Measurements from ENCODE around the gene TRIM26.
"Not testable (repeated sequence)": the region's sequence is repeated elsewhere in the genome, so short reads cannot be mapped to it uniquely, and the experiment has no call there.

TRIM26 gene, protein sequence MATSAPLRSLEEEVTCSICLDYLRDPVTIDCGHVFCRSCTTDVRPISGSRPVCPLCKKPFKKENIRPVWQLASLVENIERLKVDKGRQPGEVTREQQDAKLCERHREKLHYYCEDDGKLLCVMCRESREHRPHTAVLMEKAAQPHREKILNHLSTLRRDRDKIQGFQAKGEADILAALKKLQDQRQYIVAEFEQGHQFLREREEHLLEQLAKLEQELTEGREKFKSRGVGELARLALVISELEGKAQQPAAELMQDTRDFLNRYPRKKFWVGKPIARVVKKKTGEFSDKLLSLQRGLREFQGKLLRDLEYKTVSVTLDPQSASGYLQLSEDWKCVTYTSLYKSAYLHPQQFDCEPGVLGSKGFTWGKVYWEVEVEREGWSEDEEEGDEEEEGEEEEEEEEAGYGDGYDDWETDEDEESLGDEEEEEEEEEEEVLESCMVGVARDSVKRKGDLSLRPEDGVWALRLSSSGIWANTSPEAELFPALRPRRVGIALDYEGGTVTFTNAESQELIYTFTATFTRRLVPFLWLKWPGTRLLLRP

DNA sequence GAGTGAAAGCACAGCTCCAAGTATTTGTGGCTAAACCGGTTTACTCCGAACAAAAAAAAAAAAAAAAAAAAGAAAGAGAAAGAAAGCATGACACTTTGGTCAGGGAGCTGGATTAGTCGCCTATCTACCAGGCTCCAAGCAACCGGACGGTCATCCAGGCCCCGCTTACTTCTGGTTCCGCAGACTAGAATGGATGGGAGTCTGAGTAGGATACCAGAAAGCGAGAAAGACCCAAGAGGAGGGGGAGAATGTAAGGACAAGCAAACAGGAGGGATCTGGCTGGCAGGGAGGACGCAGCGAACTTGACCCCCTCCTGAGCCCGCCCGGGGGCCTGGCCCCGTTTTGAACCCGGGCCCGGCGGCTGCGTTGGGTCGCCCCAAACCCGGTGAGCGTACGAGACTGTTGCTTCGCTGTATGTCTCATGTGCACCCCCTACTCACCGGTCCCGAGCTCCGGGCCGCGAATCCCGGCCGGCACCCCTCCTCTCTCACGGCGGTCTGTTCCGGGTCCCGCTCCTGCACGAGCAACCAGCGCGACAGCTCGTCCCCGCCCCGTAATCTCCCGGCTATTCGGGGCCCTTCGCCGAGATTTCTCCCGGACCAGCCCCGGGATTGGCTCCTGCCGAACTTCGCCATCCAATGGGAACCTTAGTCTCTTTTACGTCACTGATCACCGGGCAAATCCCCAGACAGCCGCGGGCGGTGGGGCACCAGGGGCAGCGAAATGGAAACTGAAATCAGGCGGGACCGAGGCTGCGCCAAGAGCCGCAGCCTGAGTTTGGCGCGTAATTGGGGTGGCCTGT lies at the start of gene TRIM26:
Gene TRIM26, minus strand, starts transcription at position 542 of the 802 bp plus-strand sequence. CDS start 14,303 bp downstream, outside the sequence.
- peak within 1 kb of the TSS; percentile 83 for H3K9ac ChIP-seq (ENCODE audit: insufficient read length)
- H3K9me3 ChIP-seq (ENCODE audit: low read depth, low read length) = no peaks in the 10 kb centered on the region
- H3K36me3 ChIP-seq (ENCODE audit: insufficient read depth, low read length) = no peaks in the 10 kb centered on the region
- H3K4me3 ChIP-seq = peak within 1 kb of the TSS; percentile 83
- DNase-seq (ENCODE audit: low read depth, low spot score) = peak; percentile 79
- peak; percentile 95 for TF ChIP-seq POLR2AphosphoS5 (IDR thresholded peaks at IDR 0.05; ENCODE audit: borderline replicate concordance, low read depth, low read length)
- TF ChIP-seq EZH2 (IDR thresholded peaks at IDR 0.05) = no peak
- no peak within 1 kb of the TSS for H3K27ac ChIP-seq

- H3K9me3 ChIP-seq (ENCODE audit: low read depth, low read length) = no peaks in the 10 kb centered on the region
- peak overlapping the region; percentile 84 for H3K4me3 ChIP-seq
- TF ChIP-seq POLR2AphosphoS5 (IDR thresholded peaks at IDR 0.05; ENCODE audit: borderline replicate concordance, low read depth, low read length) (no peak), EZH2 (IDR thresholded peaks at IDR 0.05) (no peak), FOXP2 (optimal IDR thresholded peaks at IDR 0.05; ENCODE audit: control extremely low read depth, extremely low read length, insufficient read depth) (no peak)
- peak overlapping the region; percentile 54 for H3K9ac ChIP-seq (ENCODE audit: insufficient read length)
- DNase-seq (ENCODE audit: low read depth, low spot score) = no peak
- H3K27ac ChIP-seq = no peak overlapping the region
- no peaks in the 10 kb centered on the region for H3K36me3 ChIP-seq (ENCODE audit: insufficient read depth, low read length)
Measured at GRCh38 chr6:30260036-30260504, 46.9 kb upstream of the TRIM26 start.

DNA sequence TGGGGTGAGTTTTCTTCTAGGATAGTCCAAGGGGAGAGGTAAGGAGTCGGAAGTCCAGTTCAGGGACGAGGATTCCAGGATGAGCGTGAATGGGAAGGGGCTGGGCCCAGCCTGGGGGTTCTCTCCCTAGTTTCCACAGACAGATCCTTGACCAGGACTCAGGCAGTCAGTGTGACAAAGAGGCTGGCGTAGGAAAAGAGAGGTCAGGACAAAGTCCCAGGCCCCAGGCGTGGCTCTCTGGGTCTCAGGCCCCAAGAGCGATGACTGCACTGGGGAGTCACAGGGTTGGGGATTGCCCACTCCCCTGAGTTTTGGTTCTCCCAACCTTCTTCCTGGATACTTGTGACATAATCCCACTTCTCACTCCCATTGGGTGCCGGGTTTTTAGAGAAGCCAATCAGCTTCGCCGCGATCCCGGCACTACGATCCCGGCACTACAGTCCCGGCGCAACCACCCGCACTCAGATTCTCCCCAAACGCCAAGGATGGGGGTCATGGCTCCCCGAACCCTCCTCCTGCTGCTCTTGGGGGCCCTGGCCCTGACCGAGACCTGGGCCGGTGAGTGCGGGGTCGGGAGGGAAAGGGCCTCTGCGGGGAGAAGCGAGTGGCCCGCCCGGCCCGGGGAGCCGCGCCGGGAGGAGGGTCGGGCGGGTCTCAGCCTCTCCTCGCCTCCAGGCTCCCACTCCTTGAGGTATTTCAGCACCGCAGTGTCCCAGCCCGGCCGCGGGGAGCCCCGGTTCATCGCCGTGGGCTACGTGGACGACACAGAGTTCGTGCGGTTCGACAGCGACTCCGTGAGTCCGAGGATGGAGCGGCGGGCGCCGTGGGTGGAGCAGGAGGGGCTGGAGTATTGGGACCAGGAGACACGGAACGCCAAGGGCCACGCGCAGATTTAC lies 46.2 kb upstream of the TRIM26 start:
- Histone ChIP-seq H3K4me3 (peak overlapping the region; percentile 84), H3K27ac (peak overlapping the region; percentile 85)
- no peak for DNase-seq (ENCODE audit: low read depth, low spot score)

DNA sequence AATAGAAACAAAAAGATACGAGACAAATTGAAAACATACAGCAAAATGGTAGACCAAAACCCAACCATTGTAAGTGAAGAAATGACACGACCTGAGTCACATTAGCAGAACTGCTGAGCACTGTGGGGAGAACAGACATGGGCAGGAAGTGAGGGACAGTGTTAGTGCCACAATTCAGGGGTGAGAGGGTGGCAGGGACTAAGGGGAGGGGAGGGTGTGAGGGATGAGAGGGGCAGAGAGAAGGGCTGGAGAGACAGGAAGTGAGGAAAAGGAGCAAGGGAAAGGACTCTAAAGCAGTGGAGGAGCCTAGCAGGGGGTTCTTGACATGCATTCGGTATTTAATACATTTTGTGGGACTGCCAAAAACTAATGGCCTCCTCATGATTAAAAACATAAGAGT lies 45.0 kb upstream of the TRIM26 start:
- TF ChIP-seq EZH2 (IDR thresholded peaks at IDR 0.05) (no peak), FOXP2 (optimal IDR thresholded peaks at IDR 0.05; ENCODE audit: control extremely low read depth, extremely low read length, insufficient read depth) (no peak), POLR2AphosphoS5 (IDR thresholded peaks at IDR 0.05; ENCODE audit: borderline replicate concordance, low read depth, low read length) (no peak)

More for the DNA sequence above, 46.2 kb upstream of the TRIM26 start:
- no peaks in the 10 kb centered on the region for H3K9me3 ChIP-seq (ENCODE audit: low read depth, low read length)
- TF ChIP-seq POLR2AphosphoS5 (IDR thresholded peaks at IDR 0.05; ENCODE audit: borderline replicate concordance, low read depth, low read length) = peak; percentile 42; the same call in 1 of the 2 replicates
- no peak for TF ChIP-seq FOXP2 (optimal IDR thresholded peaks at IDR 0.05; ENCODE audit: control extremely low read depth, extremely low read length, insufficient read depth)
- no peak for TF ChIP-seq EZH2 (IDR thresholded peaks at IDR 0.05)
- H3K9ac ChIP-seq (ENCODE audit: insufficient read length) = peak overlapping the region; percentile 54
- H3K36me3 ChIP-seq (ENCODE audit: insufficient read depth, low read length) = no peaks in the 10 kb centered on the region

GRCh38 chr6:30252417-30252816 lies 39.2 kb upstream of the TRIM26 start:
- not testable (repeated sequence) for H3K9me3 ChIP-seq (ENCODE audit: low read depth, low read length); H3K27ac ChIP-seq; H3K4me3 ChIP-seq; H3K36me3 ChIP-seq (ENCODE audit: insufficient read depth, low read length); DNase-seq (ENCODE audit: low read depth, low spot score); H3K9ac ChIP-seq (ENCODE audit: insufficient read length)

More for the DNA sequence above, 45.0 kb upstream of the TRIM26 start:
- no peak for DNase-seq (ENCODE audit: low read depth, low spot score)
- Histone ChIP-seq H3K36me3 (ENCODE audit: insufficient read depth, low read length) (no peaks in the 10 kb centered on the region), H3K9me3 (ENCODE audit: low read depth, low read length) (no peaks in the 10 kb centered on the region), H3K4me3 (no peak overlapping the region), H3K27ac (peak overlapping the region; percentile 85; the same call in 1 of the 2 replicates), H3K9ac (ENCODE audit: insufficient read length) (no peak overlapping the region)

GRCh38 chr6:30244560-30244959 lies 31.4 kb upstream of the TRIM26 start:
- TF ChIP-seq EZH2 (IDR thresholded peaks at IDR 0.05) = no peak
- no peak for TF ChIP-seq FOXP2 (optimal IDR thresholded peaks at IDR 0.05; ENCODE audit: control extremely low read depth, extremely low read length, insufficient read depth)
- no peak for TF ChIP-seq POLR2AphosphoS5 (IDR thresholded peaks at IDR 0.05; ENCODE audit: borderline replicate concordance, low read depth, low read length)
- H3K4me3 ChIP-seq = no peak overlapping the region
- H3K36me3 ChIP-seq (ENCODE audit: insufficient read depth, low read length) = no peaks in the 10 kb centered on the region
- DNase-seq (ENCODE audit: low read depth, low spot score) = no peak
- no peaks in the 10 kb centered on the region for H3K9me3 ChIP-seq (ENCODE audit: low read depth, low read length)
- H3K27ac ChIP-seq = no peak overlapping the region
- H3K9ac ChIP-seq (ENCODE audit: insufficient read length) = no peak overlapping the region

GRCh38 chr6:30238178-30238795 lies 25.1 kb upstream of the TRIM26 start:
- no peak overlapping the region for H3K9ac ChIP-seq (ENCODE audit: insufficient read length)
- no peaks in the 10 kb centered on the region for H3K36me3 ChIP-seq (ENCODE audit: insufficient read depth, low read length)
- no peaks in the 10 kb centered on the region for H3K9me3 ChIP-seq (ENCODE audit: low read depth, low read length)
- DNase-seq (ENCODE audit: low read depth, low spot score) = no peak
- no peak overlapping the region for H3K4me3 ChIP-seq
- H3K27ac ChIP-seq = no peak overlapping the region
- no peak for TF ChIP-seq POLR2AphosphoS5 (IDR thresholded peaks at IDR 0.05; ENCODE audit: borderline replicate concordance, low read depth, low read length)
- no peak for TF ChIP-seq EZH2 (IDR thresholded peaks at IDR 0.05)
- no peak for TF ChIP-seq FOXP2 (optimal IDR thresholded peaks at IDR 0.05; ENCODE audit: control extremely low read depth, extremely low read length, insufficient read depth)
